GM23338 (cell line): Measurements from ENCODE around the gene DRD2. TPM values are rescaled to one million over a fixed set of nuclear protein-coding genes. Genes with fewer than 3 reads are reported as not detected.

Experiments
- ATAC-seq: fragments of 200-7000 bp; cut with Tn5 transposase; 3 replicates; pipeline ENCODE4 v1.9.1; 2020
- DNase-seq: peaks from one replicate; pipeline ENCODE4 v3.0.0-alpha.2; 2015; ENCODE audit warnings: low spot score
- H2AFZ ChIP-seq: fragments of 200-600 bp; sonication (generic); 2 replicates; pipeline ENCODE4 v1.8.0; 2016; ENCODE audit warnings: antibody characterized with exemption, mild to moderate bottlenecking, moderate library complexity
- H3F3A ChIP-seq: fragments of 200-600 bp; sonication (generic); replicated peaks from 2 replicates; pipeline ENCODE4 v1.8.0; 2017; ENCODE audit warnings: antibody characterized with exemption, mixed run types, low read depth
- H3K27ac ChIP-seq: fragments of 200-600 bp; sonication (generic); 2 replicates; pipeline ENCODE4 v1.6.1; 2016; ENCODE audit warnings: low read depth
- H3K27me3 ChIP-seq: fragments of 200-600 bp; sonication (generic); 2 replicates; pipeline ENCODE4 v1.8.0; 2016; ENCODE audit warnings: mild to moderate bottlenecking, mixed run types, moderate library complexity; ENCODE audit not compliant: insufficient read depth
- H3K36me3 ChIP-seq: fragments of 200-600 bp; sonication (generic); 2 replicates; pipeline ENCODE4 v1.8.0; 2016; ENCODE audit warnings: mild to moderate bottlenecking; ENCODE audit not compliant: insufficient read depth
- H3K4me1 ChIP-seq: fragments of 200-600 bp; sonication (generic); 2 replicates; pipeline ENCODE4 v1.8.0; 2016; ENCODE audit warnings: mild to moderate bottlenecking, moderate library complexity; ENCODE audit not compliant: insufficient read depth
- H3K4me2 ChIP-seq: fragments of 200-600 bp; sonication (generic); 2 replicates; pipeline ENCODE4 v1.7.1; 2017; ENCODE audit warnings: mixed run types
- H3K4me3 ChIP-seq: fragments of 200-600 bp; sonication (generic); 2 replicates; pipeline ENCODE4 v1.6.1; 2016; ENCODE audit warnings: mixed run types
- H3K79me2 ChIP-seq: fragments of 200-600 bp; sonication (generic); replicated peaks from 2 replicates; pipeline ENCODE4 v1.8.0; 2017; ENCODE audit warnings: mild to moderate bottlenecking; ENCODE audit not compliant: insufficient read depth
- H3K9me2 ChIP-seq: fragments of 200-600 bp; sonication (generic); 2 replicates; pipeline ENCODE4 v1.8.0; 2017; ENCODE audit not compliant: insufficient read depth
- H4K20me1 ChIP-seq: fragments of 200-600 bp; sonication (generic); replicated peaks from 2 replicates; pipeline ENCODE4 v1.8.0; 2017; ENCODE audit warnings: mild to moderate bottlenecking; ENCODE audit not compliant: insufficient read depth
- H3K27ac Mint-ChIP-seq: 2 replicates; pipeline ENCODE4 v1.8.0; 2020; ENCODE audit warnings: inconsistent platforms, mild to moderate bottlenecking, moderate library complexity, mixed read lengths
- H3K27me3 Mint-ChIP-seq: 3 replicates; pipeline ENCODE4 v1.8.0; 2022; ENCODE audit warnings: low read depth, mild to moderate bottlenecking, moderate library complexity, mixed read lengths, inconsistent platforms; ENCODE audit not compliant: insufficient read depth, poor library complexity
- H3K36me3 Mint-ChIP-seq: 3 replicates; pipeline ENCODE4 v1.8.0; 2021; ENCODE audit warnings: low read depth, mild to moderate bottlenecking, inconsistent platforms, moderate library complexity, mixed read lengths
- H3K4me1 Mint-ChIP-seq: 3 replicates; pipeline ENCODE4 v1.8.0; 2020; ENCODE audit warnings: mild to moderate bottlenecking, inconsistent platforms, mixed read lengths
- H3K4me3 Mint-ChIP-seq: 3 replicates; pipeline ENCODE4 v1.8.0; 2021; ENCODE audit warnings: moderate library complexity, mild to moderate bottlenecking, inconsistent platforms, mixed read lengths
- H3K9me3 Mint-ChIP-seq: 3 replicates; pipeline ENCODE4 v1.8.0; 2020; ENCODE audit warnings: moderate library complexity, mild to moderate bottlenecking, inconsistent platforms, mixed read lengths
- CREB1 ChIP-seq: fragments of 250-450 bp; sonication (Bioruptor Pico); IDR thresholded peaks from 2 replicates; pipeline ENCODE4 v1.5.0; 2020; ENCODE audit warnings: low read depth, mild to moderate bottlenecking, moderate library complexity
- EZH2 ChIP-seq: fragments of 200-600 bp; sonication (generic); IDR thresholded peaks from one replicate; pipeline ENCODE4 v1.8.0; 2017; ENCODE audit warnings: antibody characterized with exemption, mild to moderate bottlenecking, low read depth; ENCODE audit not compliant: unreplicated experiment
- EZH2phosphoT487 ChIP-seq: fragments of 200-600 bp; sonication (generic); IDR thresholded peaks from one replicate; pipeline ENCODE4 v1.8.1; 2018; ENCODE audit warnings: antibody characterized with exemption; ENCODE audit not compliant: unreplicated experiment
- JUNB ChIP-seq: IDR thresholded peaks from one replicate; pipeline ENCODE4 v1.6.1; 2016; ENCODE audit warnings: antibody characterized with exemption; ENCODE audit not compliant: unreplicated experiment
- NANOG ChIP-seq: IDR thresholded peaks from 2 replicates; pipeline ENCODE4 v1.6.1; 2016; ENCODE audit warnings: antibody characterized with exemption, borderline replicate concordance
- POLR2AphosphoS5 ChIP-seq: IDR thresholded peaks from 2 replicates; pipeline ENCODE4 v1.6.1; 2016; ENCODE audit warnings: antibody characterized with exemption, low read depth
- STAT1 ChIP-seq: IDR thresholded peaks from one replicate; pipeline ENCODE4 v1.6.1; 2016; ENCODE audit warnings: antibody characterized with exemption; ENCODE audit not compliant: unreplicated experiment
- ZNF114 ChIP-seq: fragments of 250-450 bp; sonication (Bioruptor Pico); IDR thresholded peaks from 2 replicates; pipeline ENCODE4 v1.5.0; 2020; ENCODE audit warnings: mild to moderate bottlenecking, moderate library complexity
- ZNF331 ChIP-seq: fragments of 250-450 bp; sonication (Bioruptor Pico); IDR thresholded peaks from 2 replicates; pipeline ENCODE4 v1.5.0; 2020; ENCODE audit warnings: low read depth, mild to moderate bottlenecking, moderate library complexity
- polyA plus RNA-seq: library from polyadenylated mRNA; unstranded; fragments of >200 nt; fragmentation: Nextera tagmentation; extraction: Ambion mirVana; gene quantifications from 2 replicates; pipeline ENCODE4 v1.2.1, GENCODE V29; 2016
- total RNA-seq: library from RNA; depleted of rRNA; stranded (reverse); fragments of >200 nt; shearing (Covaris generic); gene quantifications from 2 replicates; pipeline ENCODE4 v1.2.3, GENCODE V29; 2014
- TF ChIP-seq, protein P1 (sequence below), 2 experiments: fragments of 200-600 bp in 1 of 2; sonication (generic) in 1 of 2; conservative IDR thresholded peaks; 2 replicates each; pipeline versions ENCODE4 v1.5.1 to v1.6.1; 2016 to 2017; ENCODE audit warnings: antibody characterized with exemption in 2 of 2, low read depth in 2 of 2, mild to moderate bottlenecking in 2 of 2, moderate library complexity in 1 of 2
- TF ChIP-seq, protein P2 (sequence below): IDR thresholded peaks from 2 replicates; pipeline ENCODE4 v1.6.1; 2016; ENCODE audit warnings: antibody characterized with exemption
- TF ChIP-seq, protein P3 (sequence below): fragments of 250-450 bp; sonication (Bioruptor Pico); IDR thresholded peaks from 2 replicates; pipeline ENCODE4 v1.5.0; 2020; ENCODE audit warnings: mild to moderate bottlenecking, moderate library complexity
- TF ChIP-seq, protein P4 (sequence below): IDR thresholded peaks from one replicate; pipeline ENCODE4 v1.6.1; 2018; ENCODE audit warnings: antibody characterized with exemption; ENCODE audit not compliant: unreplicated experiment

Gene DRD2
- total and polyA plus RNA-seq, 2 experiments from 2014 or later: 0.21 to 0.66 TPM

DNA sequence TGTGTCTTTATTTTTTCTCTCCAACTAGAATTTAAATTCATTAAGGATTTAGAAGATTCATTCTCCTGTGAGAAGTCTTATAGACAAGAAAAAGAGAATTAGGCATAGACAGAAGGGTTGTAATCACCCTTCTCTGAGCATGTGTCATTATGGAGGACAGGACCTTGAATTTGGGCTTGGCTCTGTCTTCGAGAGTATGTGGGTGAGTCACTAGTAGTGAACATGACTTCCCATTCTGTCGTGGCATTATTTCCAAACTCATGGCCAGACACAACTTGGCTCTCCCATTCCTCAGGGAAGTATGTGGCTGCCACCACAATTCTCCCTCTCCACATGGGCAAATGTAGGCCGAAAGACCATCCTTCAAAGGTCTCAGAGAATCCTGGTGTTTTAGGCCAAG, 101.9 kb downstream of the DRD2 start:
- no peak for ATAC-seq
- no peaks in the 10 kb centered on the region for H3K79me2 ChIP-seq
- H3K27me3 Mint-ChIP-seq: peaks cover 5% of the 10 kb centered on the region
- no peaks in the 10 kb centered on the region for H3K27me3 ChIP-seq
- TF ChIP-seq ZNF331 (no peak), EZH2phosphoT487 (no peak), ZNF114 (CRISPR knock-in tag) (no peak), POLR2AphosphoS5 (no peak), EZH2 (no peak), STAT1 (no peak), JUNB (no peak), CREB1 (no peak), NANOG (no peak)
- TF ChIP-seq, protein P1, sequence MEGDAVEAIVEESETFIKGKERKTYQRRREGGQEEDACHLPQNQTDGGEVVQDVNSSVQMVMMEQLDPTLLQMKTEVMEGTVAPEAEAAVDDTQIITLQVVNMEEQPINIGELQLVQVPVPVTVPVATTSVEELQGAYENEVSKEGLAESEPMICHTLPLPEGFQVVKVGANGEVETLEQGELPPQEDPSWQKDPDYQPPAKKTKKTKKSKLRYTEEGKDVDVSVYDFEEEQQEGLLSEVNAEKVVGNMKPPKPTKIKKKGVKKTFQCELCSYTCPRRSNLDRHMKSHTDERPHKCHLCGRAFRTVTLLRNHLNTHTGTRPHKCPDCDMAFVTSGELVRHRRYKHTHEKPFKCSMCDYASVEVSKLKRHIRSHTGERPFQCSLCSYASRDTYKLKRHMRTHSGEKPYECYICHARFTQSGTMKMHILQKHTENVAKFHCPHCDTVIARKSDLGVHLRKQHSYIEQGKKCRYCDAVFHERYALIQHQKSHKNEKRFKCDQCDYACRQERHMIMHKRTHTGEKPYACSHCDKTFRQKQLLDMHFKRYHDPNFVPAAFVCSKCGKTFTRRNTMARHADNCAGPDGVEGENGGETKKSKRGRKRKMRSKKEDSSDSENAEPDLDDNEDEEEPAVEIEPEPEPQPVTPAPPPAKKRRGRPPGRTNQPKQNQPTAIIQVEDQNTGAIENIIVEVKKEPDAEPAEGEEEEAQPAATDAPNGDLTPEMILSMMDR (conservative IDR thresholded peaks at IDR 0.05; ENCODE audit: low read depth in 2 of 2): no peak
- TF ChIP-seq, protein P2, sequence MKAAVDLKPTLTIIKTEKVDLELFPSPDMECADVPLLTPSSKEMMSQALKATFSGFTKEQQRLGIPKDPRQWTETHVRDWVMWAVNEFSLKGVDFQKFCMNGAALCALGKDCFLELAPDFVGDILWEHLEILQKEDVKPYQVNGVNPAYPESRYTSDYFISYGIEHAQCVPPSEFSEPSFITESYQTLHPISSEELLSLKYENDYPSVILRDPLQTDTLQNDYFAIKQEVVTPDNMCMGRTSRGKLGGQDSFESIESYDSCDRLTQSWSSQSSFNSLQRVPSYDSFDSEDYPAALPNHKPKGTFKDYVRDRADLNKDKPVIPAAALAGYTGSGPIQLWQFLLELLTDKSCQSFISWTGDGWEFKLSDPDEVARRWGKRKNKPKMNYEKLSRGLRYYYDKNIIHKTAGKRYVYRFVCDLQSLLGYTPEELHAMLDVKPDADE: no peak
- TF ChIP-seq, protein P3, sequence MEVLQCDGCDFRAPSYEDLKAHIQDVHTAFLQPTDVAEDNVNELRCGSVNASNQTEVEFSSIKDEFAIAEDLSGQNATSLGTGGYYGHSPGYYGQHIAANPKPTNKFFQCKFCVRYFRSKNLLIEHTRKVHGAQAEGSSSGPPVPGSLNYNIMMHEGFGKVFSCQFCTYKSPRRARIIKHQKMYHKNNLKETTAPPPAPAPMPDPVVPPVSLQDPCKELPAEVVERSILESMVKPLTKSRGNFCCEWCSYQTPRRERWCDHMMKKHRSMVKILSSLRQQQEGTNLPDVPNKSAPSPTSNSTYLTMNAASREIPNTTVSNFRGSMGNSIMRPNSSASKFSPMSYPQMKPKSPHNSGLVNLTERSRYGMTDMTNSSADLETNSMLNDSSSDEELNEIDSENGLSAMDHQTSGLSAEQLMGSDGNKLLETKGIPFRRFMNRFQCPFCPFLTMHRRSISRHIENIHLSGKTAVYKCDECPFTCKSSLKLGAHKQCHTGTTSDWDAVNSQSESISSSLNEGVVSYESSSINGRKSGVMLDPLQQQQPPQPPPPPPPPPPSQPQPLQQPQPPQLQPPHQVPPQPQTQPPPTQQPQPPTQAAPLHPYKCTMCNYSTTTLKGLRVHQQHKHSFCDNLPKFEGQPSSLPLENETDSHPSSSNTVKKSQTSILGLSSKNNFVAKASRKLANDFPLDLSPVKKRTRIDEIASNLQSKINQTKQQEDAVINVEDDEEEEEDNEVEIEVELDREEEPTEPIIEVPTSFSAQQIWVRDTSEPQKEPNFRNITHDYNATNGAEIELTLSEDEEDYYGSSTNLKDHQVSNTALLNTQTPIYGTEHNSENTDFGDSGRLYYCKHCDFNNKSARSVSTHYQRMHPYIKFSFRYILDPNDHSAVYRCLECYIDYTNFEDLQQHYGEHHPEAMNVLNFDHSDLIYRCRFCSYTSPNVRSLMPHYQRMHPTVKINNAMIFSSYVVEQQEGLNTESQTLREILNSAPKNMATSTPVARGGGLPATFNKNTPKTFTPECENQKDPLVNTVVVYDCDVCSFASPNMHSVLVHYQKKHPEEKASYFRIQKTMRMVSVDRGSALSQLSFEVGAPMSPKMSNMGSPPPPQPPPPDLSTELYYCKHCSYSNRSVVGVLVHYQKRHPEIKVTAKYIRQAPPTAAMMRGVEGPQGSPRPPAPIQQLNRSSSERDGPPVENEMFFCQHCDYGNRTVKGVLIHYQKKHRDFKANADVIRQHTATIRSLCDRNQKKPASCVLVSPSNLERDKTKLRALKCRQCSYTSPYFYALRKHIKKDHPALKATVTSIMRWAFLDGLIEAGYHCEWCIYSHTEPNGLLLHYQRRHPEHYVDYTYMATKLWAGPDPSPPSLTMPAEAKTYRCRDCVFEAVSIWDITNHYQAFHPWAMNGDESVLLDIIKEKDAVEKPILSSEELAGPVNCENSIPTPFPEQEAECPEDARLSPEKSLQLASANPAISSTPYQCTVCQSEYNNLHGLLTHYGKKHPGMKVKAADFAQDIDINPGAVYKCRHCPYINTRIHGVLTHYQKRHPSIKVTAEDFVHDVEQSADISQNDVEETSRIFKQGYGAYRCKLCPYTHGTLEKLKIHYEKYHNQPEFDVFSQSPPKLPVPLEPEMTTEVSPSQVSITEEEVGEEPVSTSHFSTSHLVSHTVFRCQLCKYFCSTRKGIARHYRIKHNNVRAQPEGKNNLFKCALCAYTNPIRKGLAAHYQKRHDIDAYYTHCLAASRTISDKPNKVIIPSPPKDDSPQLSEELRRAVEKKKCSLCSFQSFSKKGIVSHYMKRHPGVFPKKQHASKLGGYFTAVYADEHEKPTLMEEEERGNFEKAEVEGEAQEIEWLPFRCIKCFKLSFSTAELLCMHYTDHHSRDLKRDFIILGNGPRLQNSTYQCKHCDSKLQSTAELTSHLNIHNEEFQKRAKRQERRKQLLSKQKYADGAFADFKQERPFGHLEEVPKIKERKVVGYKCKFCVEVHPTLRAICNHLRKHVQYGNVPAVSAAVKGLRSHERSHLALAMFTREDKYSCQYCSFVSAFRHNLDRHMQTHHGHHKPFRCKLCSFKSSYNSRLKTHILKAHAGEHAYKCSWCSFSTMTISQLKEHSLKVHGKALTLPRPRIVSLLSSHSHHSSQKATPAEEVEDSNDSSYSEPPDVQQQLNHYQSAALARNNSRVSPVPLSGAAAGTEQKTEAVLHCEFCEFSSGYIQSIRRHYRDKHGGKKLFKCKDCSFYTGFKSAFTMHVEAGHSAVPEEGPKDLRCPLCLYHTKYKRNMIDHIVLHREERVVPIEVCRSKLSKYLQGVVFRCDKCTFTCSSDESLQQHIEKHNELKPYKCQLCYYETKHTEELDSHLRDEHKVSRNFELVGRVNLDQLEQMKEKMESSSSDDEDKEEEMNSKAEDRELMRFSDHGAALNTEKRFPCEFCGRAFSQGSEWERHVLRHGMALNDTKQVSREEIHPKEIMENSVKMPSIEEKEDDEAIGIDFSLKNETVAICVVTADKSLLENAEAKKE: no peak
- TF ChIP-seq, protein P4, sequence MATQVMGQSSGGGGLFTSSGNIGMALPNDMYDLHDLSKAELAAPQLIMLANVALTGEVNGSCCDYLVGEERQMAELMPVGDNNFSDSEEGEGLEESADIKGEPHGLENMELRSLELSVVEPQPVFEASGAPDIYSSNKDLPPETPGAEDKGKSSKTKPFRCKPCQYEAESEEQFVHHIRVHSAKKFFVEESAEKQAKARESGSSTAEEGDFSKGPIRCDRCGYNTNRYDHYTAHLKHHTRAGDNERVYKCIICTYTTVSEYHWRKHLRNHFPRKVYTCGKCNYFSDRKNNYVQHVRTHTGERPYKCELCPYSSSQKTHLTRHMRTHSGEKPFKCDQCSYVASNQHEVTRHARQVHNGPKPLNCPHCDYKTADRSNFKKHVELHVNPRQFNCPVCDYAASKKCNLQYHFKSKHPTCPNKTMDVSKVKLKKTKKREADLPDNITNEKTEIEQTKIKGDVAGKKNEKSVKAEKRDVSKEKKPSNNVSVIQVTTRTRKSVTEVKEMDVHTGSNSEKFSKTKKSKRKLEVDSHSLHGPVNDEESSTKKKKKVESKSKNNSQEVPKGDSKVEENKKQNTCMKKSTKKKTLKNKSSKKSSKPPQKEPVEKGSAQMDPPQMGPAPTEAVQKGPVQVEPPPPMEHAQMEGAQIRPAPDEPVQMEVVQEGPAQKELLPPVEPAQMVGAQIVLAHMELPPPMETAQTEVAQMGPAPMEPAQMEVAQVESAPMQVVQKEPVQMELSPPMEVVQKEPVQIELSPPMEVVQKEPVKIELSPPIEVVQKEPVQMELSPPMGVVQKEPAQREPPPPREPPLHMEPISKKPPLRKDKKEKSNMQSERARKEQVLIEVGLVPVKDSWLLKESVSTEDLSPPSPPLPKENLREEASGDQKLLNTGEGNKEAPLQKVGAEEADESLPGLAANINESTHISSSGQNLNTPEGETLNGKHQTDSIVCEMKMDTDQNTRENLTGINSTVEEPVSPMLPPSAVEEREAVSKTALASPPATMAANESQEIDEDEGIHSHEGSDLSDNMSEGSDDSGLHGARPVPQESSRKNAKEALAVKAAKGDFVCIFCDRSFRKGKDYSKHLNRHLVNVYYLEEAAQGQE: no peak
- H3K27ac ChIP-seq: no peak overlapping the region
- H2AFZ ChIP-seq: no peak overlapping the region
- DNase-seq: no peak
- H3K27ac Mint-ChIP-seq: no peak overlapping the region
- H4K20me1 ChIP-seq: no peaks in the 10 kb centered on the region
- H3K4me3 ChIP-seq: no peak overlapping the region
- H3K4me3 Mint-ChIP-seq: no peak overlapping the region
- H3F3A ChIP-seq: no peaks in the 10 kb centered on the region
- no peaks in the 10 kb centered on the region for H3K36me3 Mint-ChIP-seq
- H3K36me3 ChIP-seq: no peaks in the 10 kb centered on the region
- no peaks in the 10 kb centered on the region for H3K4me1 ChIP-seq
- H3K4me1 Mint-ChIP-seq: peaks cover 21% of the 10 kb centered on the region; the same call in 2 of the 3 replicates
- H3K4me2 ChIP-seq: no peak overlapping the region
- 0 out of 2 replicates have a peak, but pooled peaks cover 4% of the 10 kb centered on the region for H3K9me2 ChIP-seq
- no peaks in the 10 kb centered on the region for H3K9me3 Mint-ChIP-seq
